ENCODE results near the gene R3HDM4. TPM values are rescaled to one million over a fixed set of nuclear protein-coding genes. Genes with fewer than 3 reads are reported as not detected.

The R3HDM4 gene
- total RNA-seq, 4 donors from 2014 or later, result 23.7 to 44.9 (median 32.9) TPM

- WGBS, 2 donors (ENCODE audit: low coverage in 1 of 2), result 39% methylated on average over 8 of the region's 32 CpGs; no CpG with 5 or more reads in 1 of the 2 donors
- TF ChIP-seq EP300 (IDR thresholded peaks at IDR 0.05) (no peak), CTCF (IDR thresholded peaks at IDR 0.05) (no peak), POLR2AphosphoS5 (IDR thresholded peaks at IDR 0.05) (no peak), POLR2A (IDR thresholded peaks at IDR 0.05) (no peak)
- Histone ChIP-seq H3K36me3 (peaks cover 0 to 31% of the 10 kb centered on the region in 2 donors), H3K27ac (peak overlapping the region in 1 of 4 donors; percentile 0), H3K4me1 (no peaks in the 10 kb centered on the region), H3K9me3 (no peaks in the 10 kb centered on the region), H3K4me3 (no peak overlapping the region), H3K27me3 (no peaks in the 10 kb centered on the region)
- no peak for ATAC-seq
Observed at GRCh38 chr19:903266-903797, 9.7 kb downstream of the R3HDM4 start.

GRCh38 chr19:902446-903226 is 10.4 kb downstream of the R3HDM4 start:
- no peaks in the 10 kb centered on the region for H3K4me1 ChIP-seq
- no peaks in the 10 kb centered on the region for H3K27me3 ChIP-seq
- no peaks in the 10 kb centered on the region for H3K9me3 ChIP-seq
- no peak for TF ChIP-seq EP300 (IDR thresholded peaks at IDR 0.05)
- no peak for TF ChIP-seq CTCF (IDR thresholded peaks at IDR 0.05)
- no peak for TF ChIP-seq POLR2A (IDR thresholded peaks at IDR 0.05)
- TF ChIP-seq POLR2AphosphoS5 (IDR thresholded peaks at IDR 0.05), result no peak
- peaks cover 0 to 34% of the 10 kb centered on the region in 2 donors for H3K36me3 ChIP-seq
- no peak overlapping the region for H3K4me3 ChIP-seq
- 74 to 94% methylated on average over 3 to 5 of the region's 14 CpGs for WGBS, 2 donors (ENCODE audit: low coverage in 1 of 2)
- peak overlapping the region in 1 of 4 donors; percentile 0 for H3K27ac ChIP-seq
- ATAC-seq, result no peak

- TF ChIP-seq POLR2A (IDR thresholded peaks at IDR 0.05) (no peak), POLR2AphosphoS5 (IDR thresholded peaks at IDR 0.05) (no peak), CTCF (IDR thresholded peaks at IDR 0.05) (no peak), EP300 (IDR thresholded peaks at IDR 0.05) (no peak)
- Histone ChIP-seq H3K27me3 (no peaks in the 10 kb centered on the region), H3K9me3 (no peaks in the 10 kb centered on the region), H3K27ac (no peak overlapping the region), H3K4me3 (no peak overlapping the region), H3K36me3 (peaks cover 0 to 40% of the 10 kb centered on the region in 2 donors), H3K4me1 (no peaks in the 10 kb centered on the region)
- no CpG with 5 or more reads among the region's 7 CpGs for WGBS, 2 donors (ENCODE audit: low coverage in 1 of 2)
- ATAC-seq, result no peak
Observed at GRCh38 chr19:902093-902370, 11.0 kb downstream of the R3HDM4 start.

GRCh38 chr19:901216-902092 is 11.6 kb downstream of the R3HDM4 start:
- H3K27ac ChIP-seq, result no peak overlapping the region
- H3K36me3 ChIP-seq, result peaks cover 0 to 46% of the 10 kb centered on the region in 2 donors
- H3K4me1 ChIP-seq, result no peaks in the 10 kb centered on the region
- TF ChIP-seq EP300 (IDR thresholded peaks at IDR 0.05), result no peak
- no peak for TF ChIP-seq POLR2AphosphoS5 (IDR thresholded peaks at IDR 0.05)
- no peak for TF ChIP-seq POLR2A (IDR thresholded peaks at IDR 0.05)
- TF ChIP-seq CTCF (IDR thresholded peaks at IDR 0.05), result no peak
- H3K27me3 ChIP-seq, result no peaks in the 10 kb centered on the region
- H3K9me3 ChIP-seq, result no peaks in the 10 kb centered on the region
- ATAC-seq, result no peak
- H3K4me3 ChIP-seq, result no peak overlapping the region
- WGBS, 2 donors (ENCODE audit: low coverage in 1 of 2), result 97 to 100% methylated on average over 1 to 6 of the region's 27 CpGs

Measured in gastroesophageal sphincter (tissue), 4 donors.